Ureter (tissue), 1 donor: ENCODE measurements around the gene LRMDA. TPM values are rescaled to one million over a fixed set of nuclear protein-coding genes. Genes with fewer than 3 reads are reported as not detected.
"Not testable (repeated sequence)": the region's sequence is repeated elsewhere in the genome, so short reads cannot be mapped to it uniquely, and the experiment has no call there.

ENCODE experiments used
- DNase-seq: peaks from one replicate; pipeline ENCODE4 v3.0.0-alpha.2; 2020; ENCODE audit warnings: low spot score
- total RNA-seq: library from RNA; stranded (reverse); gene quantifications from one replicate; pipeline ENCODE4 v1.2.4, GENCODE V29; 2023
- donor health status: DM: yes; HTN: yes; CAD: no.

The LRMDA gene
- total RNA-seq, 1 donor from 2014 or later, result 23.1 TPM

DNA sequence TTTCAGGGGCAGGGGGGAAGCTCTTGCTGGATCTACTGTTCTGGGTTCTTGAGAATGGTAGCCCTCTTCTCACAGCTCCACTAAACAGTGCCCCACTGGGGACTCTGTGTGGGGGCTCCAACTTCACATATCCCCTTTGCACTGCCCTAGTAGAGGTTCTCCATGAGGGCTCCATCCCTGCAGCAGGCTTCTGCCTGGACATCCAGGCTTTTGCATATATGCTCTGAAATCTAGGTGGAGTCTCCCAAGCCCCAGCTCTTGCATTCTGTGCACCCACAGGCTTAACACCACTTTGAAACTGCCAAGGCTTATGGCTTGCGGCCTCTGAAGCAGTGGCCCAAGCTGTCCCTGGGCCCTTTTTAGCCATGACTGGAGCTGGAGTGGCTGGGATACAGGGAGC lies 150.7 kb downstream of the LRMDA start:
- no peak for DNase-seq

DNA sequence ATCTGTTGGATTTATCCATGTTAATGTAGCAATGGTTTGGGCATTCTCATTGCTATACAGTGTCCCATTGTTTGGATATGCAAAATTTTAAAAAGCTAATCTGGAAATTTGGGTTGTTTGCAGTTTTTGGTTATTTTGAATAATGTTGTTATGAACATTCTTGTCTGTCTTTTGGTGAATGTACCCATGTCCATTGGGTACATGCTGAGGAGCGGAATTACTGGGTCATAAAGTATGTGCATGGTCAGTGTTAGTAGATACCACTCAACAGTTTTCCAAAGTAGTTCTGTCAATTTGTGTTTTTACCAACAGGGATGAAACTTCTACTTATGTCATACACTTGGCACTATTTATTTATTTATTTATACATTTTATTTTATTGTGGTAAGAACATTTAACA lies 153.9 kb downstream of the LRMDA start:
- no peak for DNase-seq

DNA sequence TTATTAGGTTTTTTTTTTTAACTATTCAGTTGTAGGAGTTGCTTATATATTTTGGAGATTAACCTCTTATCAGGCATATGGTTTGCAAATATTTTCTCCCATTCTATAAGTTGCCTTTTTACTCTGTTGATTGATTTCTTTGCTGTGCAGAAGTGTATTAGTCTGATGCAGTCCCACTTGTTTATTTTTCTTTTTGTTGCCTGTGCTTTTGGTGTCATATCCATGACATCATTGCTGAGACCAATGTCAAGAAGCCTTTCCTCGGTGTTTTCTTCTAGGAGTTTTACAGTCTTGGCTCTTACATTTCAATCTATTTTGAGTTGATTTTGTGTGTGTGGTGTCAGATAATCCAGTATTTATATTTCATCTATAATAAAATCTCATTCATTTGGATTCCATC lies 155.4 kb downstream of the LRMDA start:
- no peak for DNase-seq

DNA sequence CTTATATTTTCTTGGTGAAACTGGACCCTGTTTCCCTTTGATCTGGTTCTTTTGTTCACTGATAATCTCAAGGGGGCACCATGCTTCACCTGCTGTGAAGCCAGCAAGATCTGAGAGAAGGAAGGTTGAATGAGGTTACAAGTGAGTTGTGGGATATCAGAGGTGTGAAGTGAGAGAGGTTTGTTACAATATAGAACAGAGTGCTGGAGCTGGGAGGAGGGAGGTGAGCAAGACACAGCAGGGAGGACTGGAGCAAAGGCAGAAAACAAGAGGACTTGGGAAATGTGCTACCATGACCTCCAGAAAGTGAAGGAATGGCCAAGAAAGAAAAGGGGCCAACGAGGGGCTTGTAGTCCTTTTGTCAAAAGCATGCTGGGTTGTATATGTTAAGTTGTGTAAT lies 156.6 kb downstream of the LRMDA start:
- no peak for DNase-seq

DNA sequence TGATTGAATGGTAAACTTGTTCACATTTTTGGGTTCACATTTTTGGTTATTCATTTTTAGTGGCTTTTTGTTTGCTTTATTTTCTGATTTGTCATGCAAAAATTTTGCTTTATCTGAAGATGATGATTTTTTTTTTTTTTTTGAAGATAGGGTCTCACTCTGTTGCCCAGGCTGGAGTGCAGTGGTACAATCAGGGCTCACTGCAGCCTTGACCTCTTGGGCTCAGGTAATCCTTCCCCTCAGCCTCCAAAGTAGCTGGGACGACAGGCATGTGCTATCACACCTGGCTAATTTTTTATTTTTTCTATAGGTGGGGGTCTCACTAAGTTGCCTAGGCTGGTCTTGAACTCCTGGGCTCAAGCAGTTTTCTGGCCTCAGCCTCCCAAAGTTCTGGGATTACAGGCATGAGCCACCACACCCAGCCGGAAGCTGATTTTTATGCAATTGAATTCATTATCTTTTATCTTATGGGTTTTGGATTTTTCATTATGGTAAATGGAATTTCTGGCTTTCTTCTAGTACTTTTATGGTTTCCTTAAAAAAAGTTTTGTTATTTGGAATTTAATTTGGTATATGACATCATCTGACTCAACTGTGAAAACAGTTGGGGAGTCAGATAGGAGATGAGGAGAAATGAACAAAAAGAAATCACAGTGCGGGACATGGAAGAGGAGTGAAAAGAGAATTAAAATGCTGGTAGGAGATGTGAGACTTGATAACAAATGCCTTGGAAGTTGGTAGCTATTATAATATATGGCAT lies 158.7 kb downstream of the LRMDA start:
- DNase-seq, result no peak

DNA sequence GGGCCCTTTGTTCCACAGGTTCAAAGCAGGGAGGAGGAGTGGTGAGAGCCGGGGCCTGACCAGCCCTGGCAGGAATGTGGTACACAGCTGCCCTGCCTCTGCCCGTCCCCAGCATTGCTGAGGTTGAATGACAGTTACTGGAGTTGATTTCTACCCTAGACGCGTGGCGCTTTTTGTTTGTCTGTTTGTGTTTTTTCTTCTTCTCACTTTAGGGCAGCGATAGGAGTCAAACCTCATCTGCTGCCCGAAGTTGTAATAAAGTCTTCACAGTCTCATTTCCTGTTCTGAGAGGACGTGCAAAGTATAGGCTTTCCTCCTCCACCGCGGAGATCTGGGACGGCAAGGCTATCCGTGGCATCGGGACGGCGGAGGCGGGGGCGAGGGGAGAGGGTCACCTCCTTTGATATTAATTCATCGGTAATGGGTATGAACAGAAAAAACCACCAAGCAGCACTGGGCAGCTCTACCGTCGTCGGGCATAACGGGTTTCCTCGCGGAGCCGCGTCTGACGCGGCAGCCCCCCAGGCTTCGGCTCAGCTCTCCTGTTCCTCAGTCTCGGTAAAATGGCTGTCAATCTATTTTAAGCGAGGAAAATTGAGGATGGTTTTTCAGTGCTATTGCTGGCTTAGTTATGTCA lies 160.8 kb downstream of the LRMDA start:
- no peak for DNase-seq

DNA sequence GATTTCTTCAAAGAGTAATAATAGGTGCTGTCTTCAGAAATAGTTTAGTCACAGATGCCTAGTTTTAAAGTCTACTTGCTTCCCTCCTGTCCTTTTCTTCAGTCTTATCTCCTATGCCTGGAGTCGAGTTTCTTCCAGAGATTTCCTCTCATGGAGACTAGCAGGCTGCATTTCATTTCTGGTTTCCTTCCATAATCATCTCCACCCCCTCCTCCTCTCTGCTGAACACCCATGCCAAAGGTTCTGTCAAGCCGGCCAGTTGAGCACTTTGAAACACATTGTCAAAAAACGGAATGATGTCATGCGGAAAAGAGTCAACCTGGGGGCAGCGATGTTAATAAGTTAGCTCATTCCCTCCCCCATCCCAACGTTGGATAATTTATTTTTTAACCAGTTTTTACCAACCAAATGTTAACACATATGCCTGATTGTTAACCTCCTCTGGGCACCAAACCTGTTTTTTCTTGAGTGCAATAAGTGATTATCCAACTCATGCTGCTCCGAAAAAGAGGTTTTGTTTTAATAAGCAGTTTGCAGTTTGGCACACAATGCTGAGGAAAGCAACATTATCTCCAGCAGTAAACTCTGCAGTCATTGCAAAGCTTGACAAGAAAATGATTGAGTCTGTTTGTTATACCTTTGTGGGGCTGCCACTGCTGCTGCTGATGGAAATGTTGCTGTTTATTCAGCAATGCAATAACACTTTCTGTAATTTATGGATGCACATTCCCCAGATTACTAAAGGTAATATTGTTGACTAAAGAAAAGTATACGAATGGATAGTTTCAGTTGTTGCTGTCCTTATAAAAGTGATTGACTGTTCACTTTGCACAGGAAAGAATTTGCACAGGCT lies 161.6 kb downstream of the LRMDA start:
- DNase-seq, result no peak

DNA sequence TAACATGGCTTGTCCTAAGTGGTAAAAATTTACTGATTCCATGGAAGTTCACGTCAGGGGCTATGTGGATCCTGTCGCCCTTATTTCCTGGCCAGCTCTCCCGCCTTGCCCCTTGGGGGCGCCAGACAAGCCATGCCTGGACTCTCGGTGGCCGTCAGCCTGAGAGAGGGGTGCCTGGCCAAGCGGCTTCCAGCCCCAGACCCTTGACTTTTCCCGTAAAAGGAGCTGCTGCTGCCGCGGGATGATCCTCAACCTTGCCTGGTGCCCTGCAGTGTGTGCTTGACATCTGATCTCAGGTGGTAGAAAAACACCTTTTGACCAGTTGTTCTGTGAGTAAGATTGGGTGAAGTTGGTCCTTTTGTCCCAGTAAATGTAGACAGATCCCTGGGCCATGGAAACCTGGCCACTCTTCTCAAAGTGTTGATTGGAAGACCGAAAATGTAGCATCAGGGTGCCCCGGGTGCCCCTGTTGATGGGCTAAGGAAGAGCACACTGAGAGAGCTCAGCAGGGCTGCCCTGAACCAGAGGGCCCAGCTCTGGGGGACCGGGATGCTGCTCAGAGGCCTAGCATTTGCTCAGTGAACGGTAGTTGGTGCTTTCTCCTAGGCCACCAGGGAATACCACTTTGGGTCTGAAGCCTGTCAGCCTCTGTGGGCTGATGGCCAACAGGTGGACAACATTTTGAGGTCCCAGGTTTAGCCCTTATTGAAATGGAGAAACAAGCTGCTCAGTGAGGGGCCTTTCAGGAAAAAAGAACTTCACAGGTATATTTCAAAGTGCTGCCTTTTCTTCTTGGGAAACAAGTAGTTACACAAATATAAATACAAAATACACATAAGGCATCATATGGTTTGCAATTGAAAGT lies 162.5 kb downstream of the LRMDA start:
- no peak for DNase-seq

DNA sequence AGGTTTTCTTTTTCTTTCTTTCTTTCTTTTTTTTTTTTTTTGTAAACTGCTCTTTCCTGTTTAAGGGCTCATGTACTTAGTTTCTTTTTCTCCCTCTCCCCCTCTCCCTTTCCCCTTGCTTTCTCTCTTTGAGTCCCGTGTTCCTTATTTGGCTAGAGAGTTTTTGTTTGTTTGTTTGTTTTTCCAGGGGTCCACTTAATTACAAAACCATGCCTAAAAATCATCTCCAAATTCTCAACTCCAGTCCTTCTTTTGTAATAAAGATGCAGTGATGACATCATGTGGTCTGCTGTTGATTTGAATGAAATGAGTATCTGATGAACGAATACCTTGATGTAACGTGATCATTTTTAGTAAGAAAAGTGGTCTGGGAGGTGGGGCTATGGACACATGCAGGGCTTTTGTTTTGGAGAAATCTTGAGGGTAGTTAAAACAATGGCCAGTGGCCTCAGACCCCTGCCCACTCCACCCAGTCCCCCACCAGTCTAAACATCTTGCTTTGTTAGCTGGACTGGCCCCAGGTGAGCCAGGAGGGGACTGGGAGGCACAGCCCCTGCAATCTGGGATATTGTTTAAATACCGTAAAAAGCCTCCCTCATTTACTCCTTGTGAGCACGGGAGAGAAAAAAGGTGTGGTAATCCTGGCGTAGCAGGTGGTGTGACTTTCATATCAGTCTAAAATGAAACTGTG lies 165.7 kb downstream of the LRMDA start:
- no peak for DNase-seq

DNA sequence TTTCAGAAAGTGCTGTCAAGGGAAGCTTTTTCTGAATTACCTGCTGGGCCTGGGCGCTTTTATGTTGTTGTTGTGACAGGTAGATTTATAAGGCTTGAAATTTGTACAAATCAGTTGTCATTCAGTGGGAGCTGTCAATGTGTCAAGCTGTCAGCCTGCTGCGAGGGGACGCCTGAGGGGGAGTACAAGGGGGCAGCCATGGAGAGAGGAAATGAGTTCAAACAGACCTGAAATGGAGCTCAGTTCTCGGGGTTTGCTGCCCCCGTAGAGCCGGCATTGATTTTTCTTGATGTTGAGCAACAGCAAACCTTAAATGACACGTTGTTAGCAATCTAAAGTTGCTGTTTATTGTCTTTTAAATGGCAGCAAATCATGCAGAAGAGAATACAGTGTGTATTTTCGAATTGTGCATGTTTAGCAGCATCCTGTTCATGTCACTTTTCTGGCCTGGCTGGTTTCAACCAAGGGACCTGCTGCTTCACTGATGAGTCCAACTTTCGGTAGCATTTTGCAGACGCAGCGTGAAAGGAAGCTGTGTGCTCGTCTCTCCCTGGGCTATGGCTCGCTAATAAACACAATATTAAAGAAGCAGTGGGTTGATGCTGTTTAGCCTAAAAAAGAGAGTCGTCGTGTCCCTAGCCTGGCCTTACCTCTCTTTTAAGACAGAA lies 166.5 kb downstream of the LRMDA start:
- DNase-seq, result no peak

DNA sequence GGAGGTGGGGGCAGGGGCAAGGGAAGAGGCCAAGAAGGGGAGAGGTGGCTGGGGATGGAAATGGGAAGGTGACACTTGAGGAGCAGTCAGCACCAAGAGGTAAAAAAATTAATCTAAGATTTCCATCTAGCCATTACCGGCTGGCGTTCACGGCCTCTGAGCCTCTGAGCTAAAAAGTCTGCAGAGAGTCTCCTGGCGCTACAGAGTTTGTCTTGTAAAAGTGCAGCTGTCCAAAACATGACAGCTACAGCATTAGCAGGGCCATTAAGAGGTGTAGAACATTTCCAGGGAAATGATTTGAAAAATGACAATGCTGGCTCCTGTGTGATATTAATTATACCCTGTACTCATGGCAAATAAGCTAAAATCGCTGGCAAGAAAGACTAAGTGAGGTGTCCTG lies 167.6 kb downstream of the LRMDA start:
- no peak for DNase-seq

DNA sequence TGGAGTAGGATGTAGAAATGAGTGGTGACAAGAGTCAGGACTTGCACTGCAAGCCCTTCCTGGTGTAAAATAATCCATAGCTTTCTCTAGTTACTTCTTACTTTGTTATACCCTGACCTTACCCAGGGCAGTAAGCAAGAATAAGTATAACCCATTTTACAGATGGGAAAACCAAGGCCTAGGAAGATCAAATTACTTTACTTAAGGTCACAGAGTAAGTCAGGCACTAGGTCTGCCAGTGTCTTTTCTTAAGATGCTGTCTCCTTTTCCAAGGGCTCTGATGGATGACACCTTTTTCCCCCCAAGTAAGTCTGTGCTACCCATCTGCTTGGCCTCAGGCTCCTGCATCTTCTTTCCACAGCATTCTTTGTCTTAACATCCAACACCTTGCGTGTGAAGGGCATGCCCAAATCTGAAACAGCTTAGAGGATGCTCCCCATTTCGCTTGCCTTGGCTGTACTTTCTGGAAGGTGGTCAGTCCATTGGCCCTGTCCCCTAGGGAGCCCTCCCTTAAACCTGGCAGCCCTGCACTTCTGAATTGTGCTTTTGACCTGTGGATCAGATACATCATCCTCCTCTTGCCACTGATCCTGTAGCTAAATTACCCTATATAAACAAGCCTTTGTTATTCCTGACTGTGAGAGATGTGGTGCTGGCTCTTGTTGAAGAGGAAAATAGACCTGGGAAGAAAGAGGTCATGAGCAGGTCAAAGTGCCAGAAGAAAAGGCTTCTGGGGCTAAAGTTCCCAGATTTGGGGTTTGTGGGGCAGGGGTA lies 168.6 kb downstream of the LRMDA start:
- DNase-seq, result no peak

DNA sequence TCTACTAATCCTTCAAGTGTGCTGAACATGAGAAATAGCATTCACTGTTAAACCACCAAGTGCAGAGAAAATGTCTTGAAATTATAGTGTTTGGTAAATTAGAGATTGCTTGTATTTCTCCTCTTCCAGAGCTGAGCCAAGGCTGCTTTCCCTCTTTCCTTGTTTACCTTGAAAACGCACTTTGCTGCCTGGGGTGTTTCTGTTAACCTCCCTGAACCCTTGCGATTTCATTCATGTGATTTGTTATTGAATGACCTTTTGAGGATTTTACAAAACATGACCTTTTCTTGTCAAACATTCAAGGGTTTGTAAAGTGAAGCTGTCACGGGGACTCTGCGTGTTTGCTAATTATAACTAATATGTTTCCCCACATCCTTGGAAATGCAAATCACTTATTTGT lies 169.4 kb downstream of the LRMDA start:
- no peak for DNase-seq

DNA sequence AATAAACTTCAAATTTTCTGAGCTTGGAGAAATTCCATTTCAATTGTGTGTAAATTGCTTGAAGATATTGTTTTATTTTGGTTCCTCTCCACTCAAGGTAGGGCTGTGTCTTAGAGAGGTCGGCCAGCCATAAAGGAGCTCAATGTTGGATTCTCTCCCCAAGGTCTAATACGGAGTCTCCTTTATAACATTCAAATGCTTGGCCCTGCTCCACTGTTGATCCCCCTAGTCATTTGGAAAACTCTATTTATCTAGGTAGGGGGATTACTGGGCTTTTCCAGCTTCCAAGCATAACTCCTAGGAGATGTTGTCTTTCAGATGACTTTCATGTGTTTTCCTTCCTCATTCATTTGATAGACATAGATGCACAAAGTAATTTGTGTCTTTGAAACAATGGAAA lies 170.9 kb downstream of the LRMDA start:
- DNase-seq, result no peak

DNA sequence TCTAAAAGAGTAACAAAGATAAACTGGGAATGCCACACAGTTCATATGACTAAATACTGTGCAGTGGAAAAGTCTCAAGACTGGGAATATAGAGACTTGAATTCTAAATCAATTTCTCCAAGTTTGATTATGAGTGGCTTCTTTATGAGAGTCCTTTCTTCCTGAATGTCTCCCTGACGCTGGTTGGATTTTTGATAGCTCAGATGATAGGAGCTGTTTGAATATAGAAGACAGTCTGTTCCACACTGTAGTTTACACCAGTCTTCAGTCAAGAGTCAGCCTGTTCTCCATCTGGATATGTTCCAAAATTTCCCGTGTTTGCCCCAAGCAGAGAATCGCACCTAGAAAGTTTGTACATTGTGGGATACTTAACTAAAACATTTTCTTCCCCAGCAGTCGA lies 173.7 kb downstream of the LRMDA start:
- no peak for DNase-seq

DNA sequence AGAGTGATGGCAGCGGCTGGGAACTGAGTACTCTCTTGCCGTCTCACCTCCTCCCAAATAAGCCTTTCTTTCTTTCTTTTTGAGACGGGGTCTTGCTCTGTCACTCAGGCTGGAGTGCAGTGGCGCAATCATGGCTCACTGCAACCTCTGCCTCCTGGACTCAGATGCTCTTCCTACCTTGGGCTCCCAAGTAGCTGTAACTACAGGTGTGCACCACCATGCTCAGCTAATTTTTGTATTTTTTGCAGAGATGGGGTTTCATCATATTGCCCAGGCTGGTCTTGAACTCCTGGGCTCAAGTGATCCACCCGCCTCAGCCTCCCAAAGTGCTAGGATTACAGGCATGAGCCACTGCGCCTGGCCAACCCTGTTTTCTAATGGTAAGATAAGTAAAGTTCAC lies 174.4 kb downstream of the LRMDA start:
- DNase-seq, result not testable (repeated sequence)

DNA sequence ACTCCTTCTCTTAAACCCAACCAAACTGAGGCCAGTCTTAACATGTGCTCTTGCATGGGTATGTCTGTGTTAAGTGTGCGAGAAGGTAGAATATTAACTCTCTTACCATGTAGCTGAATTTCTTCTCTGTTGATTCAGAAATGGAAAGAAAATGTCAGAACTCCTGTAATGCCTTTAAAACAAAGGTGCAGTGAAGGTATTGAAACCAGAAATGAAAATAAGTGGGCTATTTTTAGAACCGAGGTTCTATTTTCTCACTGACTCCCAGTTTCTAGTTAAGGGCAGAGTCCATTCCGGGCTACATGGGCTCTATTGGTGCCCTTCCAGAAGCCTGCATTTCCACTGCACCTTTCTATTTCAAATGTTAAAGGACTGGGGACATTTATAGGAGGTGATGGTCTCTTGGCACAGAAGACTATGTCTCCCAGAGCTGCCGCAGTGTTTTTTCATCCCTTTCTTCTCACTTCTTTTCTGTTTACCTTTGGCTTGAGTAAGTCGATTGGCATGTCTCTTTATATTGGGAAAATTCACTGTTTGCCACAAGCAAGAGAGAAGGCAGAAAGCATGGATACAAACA lies 174.9 kb downstream of the LRMDA start:
- no peak for DNase-seq

DNA sequence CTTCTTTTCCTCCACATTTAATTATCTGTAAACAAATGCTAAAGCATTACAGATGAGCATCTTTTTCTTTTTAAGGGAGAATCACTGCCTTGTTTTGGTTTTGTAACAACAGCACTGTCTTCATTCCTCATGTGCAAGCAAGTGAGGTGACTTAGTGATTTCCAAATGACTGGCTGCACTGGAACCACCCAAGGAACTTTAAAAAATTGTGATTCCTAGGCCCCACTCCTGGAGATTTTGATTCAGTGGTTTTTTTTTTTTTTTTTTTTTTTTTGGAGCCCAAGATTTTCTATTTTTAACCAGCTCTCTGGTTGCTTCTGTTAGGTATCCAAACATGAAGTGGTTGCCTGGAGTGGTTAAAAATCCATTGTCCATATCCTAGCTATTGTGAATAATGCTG lies 176.2 kb downstream of the LRMDA start:
- no peak for DNase-seq

DNA sequence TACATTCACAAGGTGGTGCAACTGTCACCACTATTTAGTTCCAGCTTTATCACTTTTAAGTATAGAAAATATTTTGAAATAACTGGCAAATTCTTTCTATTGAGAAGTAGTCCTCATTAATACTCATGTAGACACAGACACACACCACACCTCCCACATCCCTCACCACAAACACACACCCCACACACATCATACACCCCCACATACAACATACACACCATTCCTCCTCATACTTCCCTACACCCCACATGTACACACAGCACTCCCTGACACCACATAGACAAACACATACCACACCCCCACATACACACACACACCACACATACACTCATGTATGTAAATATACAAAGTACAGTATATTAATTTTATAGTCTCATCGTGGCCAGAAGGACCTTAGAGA lies 178.8 kb downstream of the LRMDA start:
- no peak for DNase-seq
